ENCODE measurements around the gene HACD3.

DNA sequence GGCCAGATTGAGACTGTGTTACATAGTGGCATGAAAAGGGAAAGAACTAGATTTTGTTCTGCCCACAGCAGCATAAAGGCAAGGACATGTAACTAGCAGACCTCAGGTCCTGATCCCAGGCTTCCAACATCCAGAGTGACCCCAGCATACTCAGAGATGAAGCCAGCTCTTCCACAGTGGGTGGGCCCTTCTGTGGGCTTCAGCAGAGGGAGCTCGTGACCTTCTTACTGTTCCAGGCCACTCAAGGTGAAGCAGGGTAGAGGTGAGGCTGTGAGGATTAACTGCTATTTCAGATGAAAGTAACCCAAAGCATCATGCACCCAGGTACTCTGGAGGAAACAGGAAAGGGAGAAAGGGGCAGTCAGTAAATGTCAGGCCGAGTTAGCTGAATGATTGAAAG is 90.6 kb downstream of the HACD3 start:
- TF ChIP-seq, protein P1, sequence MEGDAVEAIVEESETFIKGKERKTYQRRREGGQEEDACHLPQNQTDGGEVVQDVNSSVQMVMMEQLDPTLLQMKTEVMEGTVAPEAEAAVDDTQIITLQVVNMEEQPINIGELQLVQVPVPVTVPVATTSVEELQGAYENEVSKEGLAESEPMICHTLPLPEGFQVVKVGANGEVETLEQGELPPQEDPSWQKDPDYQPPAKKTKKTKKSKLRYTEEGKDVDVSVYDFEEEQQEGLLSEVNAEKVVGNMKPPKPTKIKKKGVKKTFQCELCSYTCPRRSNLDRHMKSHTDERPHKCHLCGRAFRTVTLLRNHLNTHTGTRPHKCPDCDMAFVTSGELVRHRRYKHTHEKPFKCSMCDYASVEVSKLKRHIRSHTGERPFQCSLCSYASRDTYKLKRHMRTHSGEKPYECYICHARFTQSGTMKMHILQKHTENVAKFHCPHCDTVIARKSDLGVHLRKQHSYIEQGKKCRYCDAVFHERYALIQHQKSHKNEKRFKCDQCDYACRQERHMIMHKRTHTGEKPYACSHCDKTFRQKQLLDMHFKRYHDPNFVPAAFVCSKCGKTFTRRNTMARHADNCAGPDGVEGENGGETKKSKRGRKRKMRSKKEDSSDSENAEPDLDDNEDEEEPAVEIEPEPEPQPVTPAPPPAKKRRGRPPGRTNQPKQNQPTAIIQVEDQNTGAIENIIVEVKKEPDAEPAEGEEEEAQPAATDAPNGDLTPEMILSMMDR (IDR thresholded peaks at IDR 0.05; ENCODE audit: insufficient read depth, low read length): no peak
- TF ChIP-seq POLR2AphosphoS5 (IDR thresholded peaks at IDR 0.05; ENCODE audit: low read depth): no peak
